Heart right ventricle (tissue), 16 donors: ENCODE data around the gene CISD3. TPM values are rescaled to one million over a fixed set of nuclear protein-coding genes. Genes with fewer than 3 reads are reported as not detected.

ENCODE experiments used
- ATAC-seq, 8 donors: fragments of 200-7000 bp; cut with Tn5 transposase; one replicate each; pipeline ENCODE4 v1.9.1; 2020; ENCODE audit warnings: mild to moderate bottlenecking in 8 of 8, moderate library complexity in 8 of 8, moderate number of reproducible peaks in 1 of 8
- DNase-seq, 2 donors: peaks; one replicate each; pipeline ENCODE4 v3.0.0-alpha.2; 2020
- H3K27ac ChIP-seq, 10 donors: fragments of 200-600 bp; sonication (generic) in 2 of 10; one replicate each; pipeline versions ENCODE4 v1.5.0 to v1.8.0; 2020 to 2022; ENCODE audit warnings: mild to moderate bottlenecking in 3 of 10
- H3K27me3 ChIP-seq, 7 donors: fragments of 200-600 bp; one replicate each; pipeline ENCODE4 v1.8.0; 2021 to 2022; ENCODE audit warnings: mild to moderate bottlenecking in 2 of 7
- H3K36me3 ChIP-seq, 9 donors: fragments of 200-600 bp; sonication (generic) in 1 of 9; one replicate each; pipeline versions ENCODE4 v1.5.0 to v1.8.0; 2020 to 2022; ENCODE audit warnings: mild to moderate bottlenecking in 2 of 9
- H3K4me1 ChIP-seq, 9 donors: fragments of 200-600 bp; sonication (generic) in 1 of 9; one replicate each; pipeline versions ENCODE4 v1.5.0 to v1.8.0; 2020 to 2022; ENCODE audit warnings: mild to moderate bottlenecking in 4 of 9
- H3K4me3 ChIP-seq, 10 donors: fragments of 200-600 bp; sonication (generic) in 2 of 10; one replicate each; pipeline versions ENCODE4 v1.5.0 to v1.8.0; 2020 to 2022; ENCODE audit warnings: mild to moderate bottlenecking in 7 of 10, moderate library complexity in 2 of 10
- H3K9me3 ChIP-seq, 11 donors: fragments of 200-600 bp in 10 of 11; sonication (generic) in 2 of 11; one replicate each; pipeline versions ENCODE4 v1.5.0 to v1.8.0; 2013 to 2022; ENCODE audit warnings: mild to moderate bottlenecking in 2 of 11, control low read depth in 1 of 11, moderate library complexity in 1 of 11
- CTCF ChIP-seq, 9 donors: fragments of 200-600 bp; sonication (generic) in 2 of 9; IDR thresholded peaks; one replicate each; pipeline versions ENCODE4 v1.5.0 to v1.8.0; 2021 to 2022; ENCODE audit warnings: antibody characterized with exemption in 9 of 9, mild to moderate bottlenecking in 5 of 9, moderate library complexity in 1 of 9
- WGBS, 2 donors: extraction: QIAGEN DNeasy Blood & Tissue Kit; methylation state at CpG; one replicate each; pipeline ENCODE4 v1.1.7; 2013; ENCODE audit warnings: inconsistent platforms in 1 of 2; 5-methylcytosine and 5-hydroxymethylcytosine counted together
- intact Hi-C, 10 donors: fragments of 100-400 bp; cut with DNase I; formaldehyde crosslinking; loops; one replicate each; pipeline versions ENCODE4 v1.11.1 to v1.14.2; 2022
- polyA plus RNA-seq, 2 donors: library from polyadenylated mRNA; stranded (reverse); fragments of 200-250 nt; gene quantifications; one replicate each; pipeline ENCODE4 v1.2.3, GENCODE V29; 2013
- total RNA-seq, 10 donors: library from RNA; stranded (reverse); fragmentation: NEBNext Ultra II Directional in 3 of 10; extraction: Animal tissue kit (Norgen Biotek cat#: 25700) in 3 of 10; gene quantifications; one replicate each; pipeline versions ENCODE4 v1.2.1 to v1.2.4, GENCODE V29; 2021 to 2023
- donor health status: Arrhythmogenic right ventricular cardiomyopathy.
- donor health status: ischemic (EF 13 %, LVEDD 7.1; RV severe dilation, severe dysfunction).
- donor health status: healthy with polysubstance abuse.
- donor health status: DM: no; HTN: yes; CAD: no.
- donor health status: DM: no; HTN: no; CAD: no.
- donor health status: ischemic (EF 25% LVEDD 6.9; RV normal size, moderate dysfunction).
- donor health status: ischemic (EF 25% LVEDD 5.7; RV mildly dilated, moderate dysfunction).
- donor health status: healthy.
- donor health status: DM: yes; HTN: yes; CAD: no.
- donor health status: Ischemic cardiomyopathy.
- donor health status: ischemic (EF 35%, LVEDD 5.7; RV mildly dilated, moderate dysfunction).
- donor health status: nonischemic (EF 11% LVEDD 7.7; RV severe dilation, severe dysfunction).
- donor health status: DM: yes; HTN: yes; CAD: no.
- donor health status: PGD.
- donor health status: ischemic (EF 29% LVEDD 5.4; RV normal size, mild dysfunction).
- donor health status: nonischemic (EF 23%, LVEDD 6.1; RV moderate dilation, normal function).

The CISD3 gene
- total and polyA plus RNA-seq, 12 donors = 50.5 to 84.1 (median 69.4) TPM

GRCh38 chr17:38751144-38751807 lies 21.1 kb downstream of the CISD3 start:
- H3K36me3 ChIP-seq = peaks cover 0 to 28% (median 6%) of the 10 kb centered on the region in 9 donors
- peaks cover 0 to 47% (median 0%) of the 10 kb centered on the region in 7 donors for H3K27me3 ChIP-seq
- ATAC-seq (no peak), DNase-seq (no peak)
- intact Hi-C loops = loop anchor here in 3 of 10 donors (5.0 to 10.0 kb wide), 2 partner anchors 46 to 104 kb away; partner anchors contain the start of genes PIP4K2B (in 2 of the 3) and RPL23 (in 1 of the 3)
- 6 to 7% methylated on average over 10 of the region's 10 CpGs for WGBS, 2 donors
- H3K4me3 ChIP-seq = peak overlapping the region in 9 of 10 donors; percentile 50 to 99 (median 87)
- H3K27ac ChIP-seq = peak overlapping the region in 9 of 10 donors; percentile 92 to 99 (median 96)
- peaks cover 9 to 66% (median 54%) of the 10 kb centered on the region in 9 donors for H3K4me1 ChIP-seq
- H3K9me3 ChIP-seq = no peaks in the 10 kb centered on the region
- TF ChIP-seq CTCF (IDR thresholded peaks at IDR 0.05) = no peak

- intact Hi-C loops = loop anchor here in 6 of 10 donors (1.0 to 10.0 kb wide), 5 partner anchors 22 to 103 kb away; partner anchors contain the start of genes PIP4K2B (in 3 of the 6), CISD3 (in 2 of the 6) and RPL23 (in 1 of the 6)
- peaks cover 0 to 34% (median 9%) of the 10 kb centered on the region in 9 donors for H3K36me3 ChIP-seq
- WGBS, 2 donors = 0% methylated on average over 44 of the region's 44 CpGs
- no peak for TF ChIP-seq CTCF (IDR thresholded peaks at IDR 0.05)
- H3K27ac ChIP-seq = peak overlapping the region; percentile 42 to 99 (median 96)
- H3K9me3 ChIP-seq = no peaks in the 10 kb centered on the region
- H3K4me3 ChIP-seq = peak overlapping the region; percentile 50 to 99 (median 80)
- ATAC-seq = peak; percentile 25 to 68 (median 58)
- peaks cover 0 to 41% (median 0%) of the 10 kb centered on the region in 7 donors for H3K27me3 ChIP-seq
- DNase-seq = peak; percentile 81 to 86
- peaks cover 9 to 60% (median 48%) of the 10 kb centered on the region in 9 donors for H3K4me1 ChIP-seq
Observed at GRCh38 chr17:38751808-38752307, 21.7 kb downstream of the CISD3 start.

GRCh38 chr17:38752308-38753070 lies 22.3 kb downstream of the CISD3 start, which contains the start of gene PSMB3:
PSMB3 (plus strand) TSS chr17:38752741; CDS start chr17:38752827, 86 bp downstream.
- peaks cover 0 to 35% (median 0%) of the 10 kb centered on the region in 7 donors for H3K27me3 ChIP-seq
- peak within 1 kb of the TSS; percentile 69 to 99 (median 88) for H3K4me3 ChIP-seq

More at GRCh38 chr17:38752308-38753070, 22.3 kb downstream of the CISD3 start, which contains the start of gene PSMB3:
- peak within 1 kb of the TSS; percentile 42 to 99 (median 96) for H3K27ac ChIP-seq
- TF ChIP-seq CTCF (IDR thresholded peaks at IDR 0.05) = no peak
- intact Hi-C loops = loop anchor here in 6 of 10 donors (1.0 to 10.0 kb wide), 5 partner anchors 22 to 102 kb away; partner anchors contain the start of genes PIP4K2B (in 3 of the 6), CISD3 (in 2 of the 6) and RPL23 (in 1 of the 6)
- H3K4me1 ChIP-seq = peaks cover 9 to 56% (median 43%) of the 10 kb centered on the region in 9 donors
- DNase-seq (peak; percentile 94 to 99), ATAC-seq (peak; percentile 80 to 90 (median 84))
- WGBS, 2 donors = 0 to 1% methylated on average over 44 of the region's 44 CpGs
- H3K36me3 ChIP-seq = peaks cover 0 to 41% (median 9%) of the 10 kb centered on the region in 9 donors
- no peaks in the 10 kb centered on the region for H3K9me3 ChIP-seq
